GM18507 (cell line): ENCODE results near the gene PTPN9.

Experiments
- DNase-seq: peaks from one replicate; pipeline ENCODE4 v3.0.0; 2011; ENCODE audit warnings: low read depth; ENCODE audit not compliant: insufficient read length; ENCODE audit errors: extremely low spot score
- FAIRE-seq: peaks from 2 replicates; lab custom pipeline; 2011; peaks lifted over from hg19 to GRCh38; lab: Jason Lieb, UNC

The PTPN9 gene

GRCh38 chr15:75437721-75438120 is 141.4 kb downstream of the PTPN9 start:
- DNase-seq: no peak
- FAIRE-seq: no peak

DNA sequence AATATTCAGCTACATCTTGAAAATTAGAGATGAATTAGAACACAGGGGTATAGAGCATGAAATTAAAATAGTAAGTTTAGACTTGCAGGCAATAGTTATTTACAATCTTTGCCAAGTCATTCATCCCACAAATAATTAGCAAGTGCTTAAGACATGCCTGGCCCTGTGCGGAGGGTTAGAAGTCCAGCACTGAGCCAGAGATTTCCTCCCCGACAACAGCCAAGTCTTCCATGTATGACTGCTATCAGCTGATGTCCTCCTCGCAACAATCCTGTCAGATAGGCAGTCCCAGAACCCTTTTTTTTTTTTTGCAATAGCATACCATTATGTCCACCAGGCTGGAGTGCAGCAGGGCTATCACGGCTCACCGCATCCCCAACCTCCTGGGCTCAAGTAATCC is 142.2 kb downstream of the PTPN9 start:
- FAIRE-seq (no peak), DNase-seq (no peak)

- FAIRE-seq: no peak
- no peak for DNase-seq
Measured at GRCh38 chr15:75431682-75432081, 147.4 kb downstream of the PTPN9 start.

DNA sequence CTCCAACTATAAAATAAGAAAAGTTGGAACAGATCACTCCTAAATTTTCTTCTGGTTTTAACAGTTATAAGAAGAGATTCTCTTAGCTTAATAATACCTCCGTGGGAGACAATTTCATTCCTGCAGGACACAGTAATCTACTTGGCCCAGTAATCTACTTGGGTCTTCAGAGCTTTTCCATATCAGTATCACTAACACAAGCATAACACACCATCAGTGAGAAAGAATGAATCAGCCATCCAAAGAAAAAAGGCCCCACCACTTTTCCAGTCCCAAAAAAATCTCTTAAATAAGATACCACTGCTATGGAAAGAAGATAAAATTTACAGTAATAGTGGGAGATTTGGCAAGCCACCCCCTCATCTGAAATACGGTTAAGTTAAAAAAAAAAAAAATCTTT is 147.8 kb downstream of the PTPN9 start:
- DNase-seq (no peak), FAIRE-seq (no peak)

GRCh38 chr15:75430259-75430658 is 148.9 kb downstream of the PTPN9 start:
- no peak for FAIRE-seq
- no peak for DNase-seq

DNA sequence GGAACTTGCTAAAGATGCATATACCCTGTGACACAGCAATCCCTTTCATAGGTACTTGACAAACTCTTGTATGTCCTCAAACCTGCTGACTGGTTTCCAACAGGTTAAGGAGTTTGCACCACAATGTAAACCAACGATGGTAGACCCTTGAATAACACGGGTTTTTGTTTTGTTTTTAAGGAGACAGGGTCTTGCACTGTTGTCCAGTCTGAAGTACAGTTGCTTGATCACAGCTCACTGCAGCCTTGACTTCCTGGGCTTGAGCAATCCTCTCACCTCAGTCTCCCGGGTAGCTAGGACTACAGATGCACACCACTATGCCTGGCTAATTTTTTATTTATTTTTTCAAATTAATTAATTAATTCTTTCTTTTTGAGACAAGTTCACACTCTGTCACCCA is 151.0 kb downstream of the PTPN9 start:
- DNase-seq (no peak), FAIRE-seq (no peak)

GRCh38 chr15:75425966-75426500 is 153.1 kb downstream of the PTPN9 start:
- no peak for DNase-seq

DNA sequence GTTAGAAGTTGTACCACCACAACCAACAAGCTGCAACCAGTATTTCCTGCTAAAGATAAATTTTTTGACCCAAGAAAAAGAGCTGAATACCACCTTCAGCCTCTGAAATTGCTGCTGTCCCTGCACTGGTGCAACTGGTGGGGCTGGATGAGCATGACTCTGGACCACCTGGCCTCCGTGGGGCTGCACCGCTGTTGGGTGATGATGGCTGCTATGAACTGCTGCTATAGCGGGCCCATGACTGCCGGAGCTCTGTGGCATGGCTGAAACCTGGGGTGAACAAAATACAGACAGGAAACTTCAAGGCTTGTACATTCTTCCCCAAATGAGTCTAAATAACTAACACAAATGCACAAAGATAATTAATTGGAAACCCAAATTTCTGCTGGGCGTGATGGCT is 156.6 kb downstream of the PTPN9 start:
- DNase-seq (no peak), FAIRE-seq (no peak)

More at GRCh38 chr15:75425966-75426500, 153.1 kb downstream of the PTPN9 start:
- no peak for FAIRE-seq

DNA sequence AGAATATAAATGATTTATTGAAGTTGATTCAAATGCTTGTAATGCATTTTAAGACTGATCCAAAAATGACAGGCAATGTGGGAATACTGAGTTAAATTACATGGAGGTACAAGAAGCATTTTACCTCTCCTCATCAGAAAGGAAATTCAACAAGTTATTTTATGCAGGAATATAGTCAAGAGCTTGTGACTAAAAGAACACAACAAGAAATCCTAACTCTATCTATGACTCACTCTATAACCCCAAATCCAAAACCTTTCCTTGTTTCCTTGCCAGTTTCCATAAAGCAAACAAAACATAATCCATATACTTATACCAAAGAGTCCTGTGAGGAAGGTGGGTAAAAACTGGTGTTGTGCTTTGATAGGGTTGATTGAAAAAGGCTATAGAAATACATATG is 158.4 kb downstream of the PTPN9 start:
- DNase-seq: no peak
- no peak for FAIRE-seq

DNA sequence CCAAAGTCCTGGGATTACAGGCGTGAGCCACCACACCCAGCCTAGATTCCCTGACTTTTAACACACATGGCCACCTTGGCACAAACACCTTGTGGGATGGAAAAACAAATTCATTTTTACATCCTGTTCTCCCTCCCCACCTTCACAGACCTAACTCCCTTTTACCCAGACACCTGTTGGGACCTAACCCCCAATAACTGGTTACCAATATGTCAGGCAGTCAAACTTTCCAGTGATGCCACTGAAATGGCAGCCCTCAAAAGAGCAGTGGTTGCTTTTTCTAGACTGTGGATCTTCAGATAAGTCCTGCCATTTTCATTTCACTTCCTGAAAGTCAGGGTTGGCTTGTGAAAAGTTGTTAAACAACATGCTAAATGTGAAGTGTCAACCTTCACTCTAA is 162.5 kb downstream of the PTPN9 start:
- no peak for DNase-seq
- FAIRE-seq: no peak
